Thyroid gland (tissue), 4 donors: ENCODE data around the gene CTSO. TPM values are rescaled to one million over a fixed set of nuclear protein-coding genes. Genes with fewer than 3 reads are reported as not detected.

Source experiments
- DNase-seq, 2 donors: peaks; one replicate each; pipeline ENCODE4 v3.0.0-alpha.2; 2019
- H3K27ac ChIP-seq, 3 donors: fragments of 200-600 bp; sonication (generic); 1 replicate in 2 of 3; 2 replicates in 1 of 3; pipeline ENCODE4 v1.5.1; 2016 to 2019; ENCODE audit warnings: mild to moderate bottlenecking in 1 of 3, moderate library complexity in 1 of 3
- H3K27me3 ChIP-seq: fragments of 200-600 bp; sonication (generic); one replicate; pipeline ENCODE4 v1.5.1; 2019
- H3K36me3 ChIP-seq, 2 donors: fragments of 200-600 bp; sonication (generic); one replicate each; pipeline ENCODE4 v1.5.1; 2016 to 2019
- H3K4me1 ChIP-seq, 2 donors: fragments of 200-600 bp; sonication (generic); one replicate each; pipeline ENCODE4 v1.5.1; 2017 to 2019
- H3K4me3 ChIP-seq, 3 donors: fragments of 200-600 bp; sonication (generic); replicated peaks in 1 of 3; 1 replicate in 2 of 3; 2 replicates in 1 of 3; pipeline ENCODE4 v1.5.1; 2016; ENCODE audit warnings: mild to moderate bottlenecking in 1 of 3
- H3K9me3 ChIP-seq: fragments of 200-600 bp; sonication (generic); one replicate; pipeline ENCODE4 v1.5.1; 2017
- CTCF ChIP-seq, 6 experiments: fragments of 200-600 bp in 3 of 6; fragments of 450-650 bp in 3 of 6; sonication (generic) in 3 of 6; IDR thresholded peaks; one replicate each; pipeline ENCODE4 v1.5.1; 2016 to 2019; ENCODE audit warnings: antibody characterized with exemption in 6 of 6, mild to moderate bottlenecking in 2 of 6, inconsistent platforms in 1 of 6, moderate library complexity in 1 of 6
- POLR2A ChIP-seq, 2 donors: fragments of 450-650 bp; IDR thresholded peaks; one replicate each; pipeline ENCODE4 v1.6.1; 2017; ENCODE audit warnings: antibody characterized with exemption in 2 of 2, mild to moderate bottlenecking in 2 of 2, moderate library complexity in 1 of 2
- WGBS, 2 donors: methylation state at CpG; one replicate each; pipeline ENCODE4 v1.1.5; 2017; 5-methylcytosine and 5-hydroxymethylcytosine counted together
- intact Hi-C: fragments of 100-400 bp; cut with DNase I; formaldehyde crosslinking; loops from one replicate; pipeline ENCODE4 v1.15.1; 2023
- total RNA-seq, 4 donors: library from RNA; depleted of rRNA; stranded (reverse); fragments of >200 nt; gene quantifications; one replicate each; pipeline ENCODE4 v1.2.3, GENCODE V29; 2016

The CTSO gene
- total RNA-seq, 4 donors from 2014 or later, result 31.9 to 36.3 (median 35.6) TPM

DNA sequence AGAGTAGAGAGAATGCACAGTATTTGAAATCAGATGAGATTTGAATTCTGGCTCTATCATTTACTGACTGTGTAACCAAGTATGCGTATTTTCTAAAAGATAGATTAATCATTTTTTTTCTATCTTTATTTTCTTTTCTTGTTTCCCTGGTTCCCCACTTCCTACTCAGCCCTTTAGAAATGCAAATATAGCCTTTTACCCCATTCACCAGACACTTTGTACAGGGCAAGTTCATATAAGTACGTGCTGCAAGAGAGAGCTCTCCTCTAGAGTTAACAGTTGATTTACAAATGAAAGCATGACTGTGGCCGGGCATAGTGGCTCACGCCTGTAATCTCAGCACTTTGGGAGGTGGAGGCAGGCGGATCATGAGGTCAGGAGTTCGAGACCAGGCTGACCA lies 68.0 kb downstream of the CTSO start:
- no peak for TF ChIP-seq CTCF (IDR thresholded peaks at IDR 0.05)
- no peak for TF ChIP-seq POLR2A (IDR thresholded peaks at IDR 0.05)
- no peaks in the 10 kb centered on the region for H3K4me1 ChIP-seq
- H3K9me3 ChIP-seq, result no peaks in the 10 kb centered on the region
- no peak overlapping the region for H3K27ac ChIP-seq
- 60 to 63% methylated on average over 6 of the region's 6 CpGs for WGBS, 2 donors
- no peaks in the 10 kb centered on the region for H3K36me3 ChIP-seq
- intact Hi-C loops, result no loop called here
- DNase-seq, result no peak
- H3K4me3 ChIP-seq, result no peak overlapping the region
- no peaks in the 10 kb centered on the region for H3K27me3 ChIP-seq

DNA sequence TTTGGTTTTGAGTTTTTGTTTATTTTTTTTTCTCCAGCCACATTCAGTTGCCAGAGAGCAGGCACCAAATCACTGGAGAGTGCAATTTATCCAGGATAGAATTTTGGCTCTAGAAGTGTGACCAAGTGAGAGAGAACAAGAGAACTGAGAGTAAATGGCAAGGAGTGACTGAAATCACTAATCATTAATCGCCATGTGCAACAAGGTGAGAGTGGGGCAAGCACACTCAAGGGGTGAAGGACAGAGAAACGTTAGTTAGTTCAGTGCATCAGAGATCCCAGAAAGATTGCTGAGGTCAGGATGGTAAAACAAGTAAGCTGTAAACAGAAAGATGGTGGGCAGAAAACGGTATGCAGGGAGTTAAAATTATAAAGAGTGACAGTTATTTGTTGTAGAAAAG lies 69.8 kb downstream of the CTSO start:
- H3K4me3 ChIP-seq, result no peak overlapping the region
- H3K9me3 ChIP-seq, result no peaks in the 10 kb centered on the region
- TF ChIP-seq POLR2A (IDR thresholded peaks at IDR 0.05), result no peak
- no peak for TF ChIP-seq CTCF (IDR thresholded peaks at IDR 0.05)
- DNase-seq, result no peak
- intact Hi-C loops, result no loop called here
- H3K36me3 ChIP-seq, result no peaks in the 10 kb centered on the region
- H3K27me3 ChIP-seq, result no peaks in the 10 kb centered on the region
- no peaks in the 10 kb centered on the region for H3K4me1 ChIP-seq
- H3K27ac ChIP-seq, result no peak overlapping the region
- 75% methylated on average over 3 of the region's 3 CpGs for WGBS, 2 donors

DNA sequence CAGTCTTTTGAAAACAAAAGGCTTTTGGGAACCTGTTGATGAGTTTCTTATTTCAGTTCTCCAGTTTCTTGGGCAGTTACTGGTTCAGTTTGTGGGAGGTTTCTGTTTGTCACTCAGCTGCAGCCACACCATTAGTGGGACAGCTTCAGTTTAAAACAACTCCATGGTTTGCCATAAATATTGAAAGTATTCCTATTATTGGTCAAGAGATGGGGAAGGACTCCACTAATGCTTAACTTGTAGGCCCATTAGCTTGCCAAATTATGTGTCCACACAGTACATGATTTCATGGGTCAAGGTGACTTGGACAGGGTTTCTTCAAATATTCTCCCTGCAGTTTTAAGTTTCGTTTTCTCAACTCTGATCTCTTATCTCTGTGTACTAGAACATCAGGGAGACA lies 72.1 kb downstream of the CTSO start:
- 73 to 81% methylated on average over 1 of the region's 1 CpG for WGBS, 2 donors
- Histone ChIP-seq H3K27ac (no peak overlapping the region), H3K9me3 (no peaks in the 10 kb centered on the region), H3K4me3 (no peak overlapping the region), H3K36me3 (no peaks in the 10 kb centered on the region), H3K4me1 (no peaks in the 10 kb centered on the region), H3K27me3 (no peaks in the 10 kb centered on the region)
- TF ChIP-seq CTCF (IDR thresholded peaks at IDR 0.05) (no peak), POLR2A (IDR thresholded peaks at IDR 0.05) (no peak)
- DNase-seq, result no peak
- intact Hi-C loops, result no loop called here

GRCh38 chr4:155879767-155880166 lies 73.9 kb downstream of the CTSO start:
- Histone ChIP-seq H3K27me3 (no peaks in the 10 kb centered on the region), H3K9me3 (no peaks in the 10 kb centered on the region), H3K36me3 (no peaks in the 10 kb centered on the region), H3K4me1 (no peaks in the 10 kb centered on the region), H3K27ac (no peak overlapping the region), H3K4me3 (no peak overlapping the region)
- intact Hi-C loops, result no loop called here
- TF ChIP-seq POLR2A (IDR thresholded peaks at IDR 0.05) (no peak), CTCF (IDR thresholded peaks at IDR 0.05) (no peak)
- DNase-seq, result no peak

DNA sequence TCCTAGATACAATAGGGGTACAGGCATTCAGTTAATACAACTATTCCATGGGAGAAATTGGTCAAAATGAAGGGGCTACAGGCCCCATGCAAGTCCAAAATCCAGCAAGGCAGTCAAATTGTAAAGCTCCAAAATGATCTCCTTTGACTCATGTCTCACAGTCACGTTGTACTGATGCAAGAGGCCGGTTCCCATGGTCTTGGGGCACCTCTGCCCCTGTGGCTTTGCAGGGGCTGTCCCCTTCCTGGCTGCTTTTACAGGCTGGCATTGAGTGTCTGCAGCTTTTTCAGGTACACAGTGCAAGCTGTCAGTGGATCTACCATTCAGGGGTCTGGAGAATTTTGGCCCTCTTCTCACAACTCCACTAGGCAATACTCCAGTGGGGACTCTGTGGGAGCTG lies 75.1 kb downstream of the CTSO start:
- DNase-seq, result no peak
- H3K27ac ChIP-seq, result no peak overlapping the region
- no peaks in the 10 kb centered on the region for H3K27me3 ChIP-seq
- TF ChIP-seq POLR2A (IDR thresholded peaks at IDR 0.05) (no peak), CTCF (IDR thresholded peaks at IDR 0.05) (no peak)
- no peak overlapping the region for H3K4me3 ChIP-seq
- intact Hi-C loops, result no loop called here
- H3K4me1 ChIP-seq, result no peaks in the 10 kb centered on the region
- H3K9me3 ChIP-seq, result no peaks in the 10 kb centered on the region
- WGBS, 2 donors, result 40 to 46% methylated on average over 2 of the region's 2 CpGs
- no peaks in the 10 kb centered on the region for H3K36me3 ChIP-seq
